Fibroblast of villous mesenchyme (primary cell): ENCODE measurements around the gene NCOA1. TPM values are rescaled to one million over a fixed set of nuclear protein-coding genes. Genes with fewer than 3 reads are reported as not detected.
"Not testable (repeated sequence)": the region's sequence is repeated elsewhere in the genome, so short reads cannot be mapped to it uniquely, and the experiment has no call there.

Source experiments
- DNase-seq: peaks from one replicate; pipeline ENCODE4 v3.0.0-alpha.2; 2010; ENCODE audit warnings: low read depth
- H3K4me3 ChIP-seq: 2 replicates; pipeline ENCODE4 v1.5.1; 2011; ENCODE audit warnings: low read depth, mild to moderate bottlenecking, low read length
- CTCF ChIP-seq: IDR thresholded peaks from 2 replicates; pipeline ENCODE4 v1.5.1; 2012; ENCODE audit warnings: low read depth, mild to moderate bottlenecking, low read length; ENCODE audit not compliant: insufficient read depth
- total RNA-seq: library from RNA; depleted of rRNA; stranded (reverse); fragments of >200 nt; gene quantifications from 2 replicates; pipeline ENCODE4 v1.2.3, GENCODE V29; 2012

The NCOA1 gene
- total RNA-seq, 1 donor, result 19.0 TPM

GRCh38 chr2:24546669-24547068, 55.6 kb downstream of the NCOA1 start:
- H3K4me3 ChIP-seq, result no peak overlapping the region
- DNase-seq, result no peak
- TF ChIP-seq CTCF, result no peak

GRCh38 chr2:24548058-24548457, 57.0 kb downstream of the NCOA1 start:
- DNase-seq, result no peak
- no peak overlapping the region for H3K4me3 ChIP-seq
- TF ChIP-seq CTCF, result no peak

GRCh38 chr2:24550301-24550700, 59.2 kb downstream of the NCOA1 start:
- H3K4me3 ChIP-seq, DNase-seq: not testable (repeated sequence)

- H3K4me3 ChIP-seq, result no peak overlapping the region
- TF ChIP-seq CTCF, result no peak
- no peak for DNase-seq
Observed at GRCh38 chr2:24551016-24551415, 60.0 kb downstream of the NCOA1 start.

- no peak for TF ChIP-seq CTCF
- DNase-seq, result no peak
- H3K4me3 ChIP-seq, result no peak overlapping the region
Observed at GRCh38 chr2:24552836-24553235, 61.8 kb downstream of the NCOA1 start.

GRCh38 chr2:24558781-24559472, 67.9 kb downstream of the NCOA1 start:
- no peak for DNase-seq
- H3K4me3 ChIP-seq, result no peak overlapping the region

More at GRCh38 chr2:24558781-24559472, 67.9 kb downstream of the NCOA1 start:
- no peak for TF ChIP-seq CTCF
